BE2C (cell line): ENCODE results near the gene RET.
"Not testable (repeated sequence)": the region's sequence is repeated elsewhere in the genome, so short reads cannot be mapped to it uniquely, and the experiment has no call there.

Source experiments
- DNase-seq: peaks from one replicate; pipeline ENCODE4 v3.0.0-alpha.2; 2020
- H3K27me3 ChIP-seq: fragments of 250-450 bp; sonication (Bioruptor Pico); 2 replicates; pipeline ENCODE4 v1.5.1; 2020; ENCODE audit warnings: mild to moderate bottlenecking
- H3K36me3 ChIP-seq: fragments of 250-450 bp; sonication (Bioruptor Pico); 2 replicates; pipeline ENCODE4 v1.5.1; 2020; ENCODE audit warnings: mild to moderate bottlenecking
- H3K4me1 ChIP-seq: fragments of 250-450 bp; sonication (Bioruptor Pico); 2 replicates; pipeline ENCODE4 v1.5.1; 2020
- H3K4me3 ChIP-seq: 2 replicates; pipeline ENCODE4 v1.5.1; 2011; ENCODE audit warnings: low read depth, low read length
- H3K9me3 ChIP-seq: fragments of 250-450 bp; sonication (Bioruptor Pico); 2 replicates; pipeline ENCODE4 v1.5.1; 2020
- TF ChIP-seq, protein P1 (sequence below): IDR thresholded peaks from 2 replicates; pipeline ENCODE4 v1.5.1; 2012; ENCODE audit warnings: mild to moderate bottlenecking, low read depth, low read length

RET gene

GRCh38 chr10:43093423-43094076, 16.7 kb downstream of the RET start:
- H3K4me3 ChIP-seq, result no peak overlapping the region
- peak; percentile 74 for DNase-seq
- H3K9me3 ChIP-seq, result no peaks in the 10 kb centered on the region
- TF ChIP-seq, protein P1, sequence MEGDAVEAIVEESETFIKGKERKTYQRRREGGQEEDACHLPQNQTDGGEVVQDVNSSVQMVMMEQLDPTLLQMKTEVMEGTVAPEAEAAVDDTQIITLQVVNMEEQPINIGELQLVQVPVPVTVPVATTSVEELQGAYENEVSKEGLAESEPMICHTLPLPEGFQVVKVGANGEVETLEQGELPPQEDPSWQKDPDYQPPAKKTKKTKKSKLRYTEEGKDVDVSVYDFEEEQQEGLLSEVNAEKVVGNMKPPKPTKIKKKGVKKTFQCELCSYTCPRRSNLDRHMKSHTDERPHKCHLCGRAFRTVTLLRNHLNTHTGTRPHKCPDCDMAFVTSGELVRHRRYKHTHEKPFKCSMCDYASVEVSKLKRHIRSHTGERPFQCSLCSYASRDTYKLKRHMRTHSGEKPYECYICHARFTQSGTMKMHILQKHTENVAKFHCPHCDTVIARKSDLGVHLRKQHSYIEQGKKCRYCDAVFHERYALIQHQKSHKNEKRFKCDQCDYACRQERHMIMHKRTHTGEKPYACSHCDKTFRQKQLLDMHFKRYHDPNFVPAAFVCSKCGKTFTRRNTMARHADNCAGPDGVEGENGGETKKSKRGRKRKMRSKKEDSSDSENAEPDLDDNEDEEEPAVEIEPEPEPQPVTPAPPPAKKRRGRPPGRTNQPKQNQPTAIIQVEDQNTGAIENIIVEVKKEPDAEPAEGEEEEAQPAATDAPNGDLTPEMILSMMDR, result peak; percentile 54
- peaks cover 82% of the 10 kb centered on the region for H3K36me3 ChIP-seq
- H3K4me1 ChIP-seq, result peaks cover 54% of the 10 kb centered on the region
- no peaks in the 10 kb centered on the region for H3K27me3 ChIP-seq

DNA sequence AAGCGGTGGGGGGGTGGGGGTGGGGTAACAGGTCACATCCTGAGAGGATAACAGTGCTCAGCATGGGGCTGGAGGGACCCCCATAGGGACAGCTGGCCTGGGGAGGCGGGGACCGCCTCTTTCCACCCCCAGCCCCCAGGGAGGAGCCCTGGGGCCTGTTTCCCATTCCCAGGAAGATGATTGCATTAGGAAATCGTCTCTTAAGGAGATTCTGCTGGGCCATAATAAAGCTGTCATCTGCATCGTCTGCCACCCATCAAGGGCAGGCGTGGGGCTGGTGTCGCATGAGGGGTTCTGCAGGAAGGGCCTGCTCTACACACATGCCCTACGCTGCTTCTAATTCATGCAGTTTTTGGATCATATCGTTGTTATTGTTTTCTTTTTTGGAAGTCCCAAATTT, 17.2 kb downstream of the RET start:
- peak; percentile 77 for DNase-seq
- TF ChIP-seq, protein P1, result no peak
- no peaks in the 10 kb centered on the region for H3K27me3 ChIP-seq
- peak overlapping the region; percentile 2 for H3K4me3 ChIP-seq
- H3K4me1 ChIP-seq, result peaks cover 53% of the 10 kb centered on the region
- no peaks in the 10 kb centered on the region for H3K9me3 ChIP-seq
- peaks cover 82% of the 10 kb centered on the region for H3K36me3 ChIP-seq

- H3K9me3 ChIP-seq, H3K4me3 ChIP-seq, H3K27me3 ChIP-seq, DNase-seq: not testable (repeated sequence)
- peaks cover 98% of the 10 kb centered on the region for H3K36me3 ChIP-seq
- peaks cover 41% of the 10 kb centered on the region for H3K4me1 ChIP-seq
These were observed 22.5 kb downstream of the RET start for GRCh38 chr10:43099339-43099738.

GRCh38 chr10:43099928-43100327, 23.1 kb downstream of the RET start:
- DNase-seq, result no peak
- Histone ChIP-seq H3K36me3 (peaks cover 98% of the 10 kb centered on the region), H3K4me3 (no peak overlapping the region), H3K9me3 (no peaks in the 10 kb centered on the region), H3K27me3 (no peaks in the 10 kb centered on the region), H3K4me1 (peaks cover 40% of the 10 kb centered on the region)
- TF ChIP-seq, protein P1, result no peak

GRCh38 chr10:43100366-43100765, 23.5 kb downstream of the RET start:
- no peak for DNase-seq
- TF ChIP-seq, protein P1, result no peak
- H3K27me3 ChIP-seq, result no peaks in the 10 kb centered on the region
- peaks cover 97% of the 10 kb centered on the region for H3K36me3 ChIP-seq
- no peaks in the 10 kb centered on the region for H3K9me3 ChIP-seq
- peaks cover 39% of the 10 kb centered on the region for H3K4me1 ChIP-seq
- no peak overlapping the region for H3K4me3 ChIP-seq

- H3K4me3 ChIP-seq, result no peak overlapping the region
- H3K4me1 ChIP-seq, result peaks cover 37% of the 10 kb centered on the region
- no peaks in the 10 kb centered on the region for H3K27me3 ChIP-seq
- TF ChIP-seq, protein P1, result no peak
- H3K36me3 ChIP-seq, result peaks cover 96% of the 10 kb centered on the region
- DNase-seq, result no peak
- H3K9me3 ChIP-seq, result no peaks in the 10 kb centered on the region
These were observed 25.4 kb downstream of the RET start for GRCh38 chr10:43102063-43102828.
